Central memory CD8-positive, alpha-beta T cell (primary cell): ENCODE results near the gene UCHL3.
"Not testable (repeated sequence)": the region's sequence is repeated elsewhere in the genome, so short reads cannot be mapped to it uniquely, and the experiment has no call there.

ENCODE experiments used
- ATAC-seq: fragments of 150-1000 bp; cut with Tn5 transposase; replicated peaks from 2 replicates; pipeline ENCODE4 v1.10.0; 2022; ENCODE audit warnings: mild to moderate bottlenecking, moderate FRiP score, moderate number of reproducible peaks; ENCODE audit not compliant: poor library complexity, severe bottlenecking; ENCODE audit errors: extremely low read depth
- DNase-seq, 2 donors: peaks; one replicate each; pipeline ENCODE4 v3.0.0; 2021; ENCODE audit warnings: low spot score in 2 of 2
- H3K27ac Mint-ChIP-seq: one replicate; pipeline ENCODE4 v1.8.0; 2022; ENCODE audit warnings: low read depth, mild to moderate bottlenecking, moderate library complexity, mixed read lengths
- H3K27me3 Mint-ChIP-seq: one replicate; pipeline ENCODE4 v1.8.0; 2022; ENCODE audit warnings: mixed read lengths
- H3K36me3 Mint-ChIP-seq: one replicate; pipeline ENCODE4 v1.8.0; 2022; ENCODE audit warnings: mild to moderate bottlenecking, moderate library complexity, mixed read lengths; ENCODE audit not compliant: insufficient read depth
- H3K4me1 Mint-ChIP-seq: one replicate; pipeline ENCODE4 v1.8.0; 2022; ENCODE audit warnings: mixed read lengths
- H3K4me3 Mint-ChIP-seq: one replicate; pipeline ENCODE4 v1.8.0; 2022; ENCODE audit warnings: mild to moderate bottlenecking, moderate library complexity, mixed read lengths
- H3K9me3 Mint-ChIP-seq: one replicate; pipeline ENCODE4 v1.8.0; 2022; ENCODE audit warnings: mixed read lengths

UCHL3 gene

GRCh38 chr13:75530549-75530961, 19.0 kb upstream of the UCHL3 start:
- Mint-ChIP-seq H3K27ac (peak overlapping the region; percentile 61), H3K36me3 (peaks cover 4% of the 10 kb centered on the region), H3K4me3 (no peak overlapping the region), H3K27me3 (no peaks in the 10 kb centered on the region), H3K9me3 (no peaks in the 10 kb centered on the region), H3K4me1 (peaks cover 44% of the 10 kb centered on the region)
- no peak for DNase-seq
- ATAC-seq = no peak

- no peaks in the 10 kb centered on the region for H3K27me3 Mint-ChIP-seq
- ATAC-seq = no peak
- DNase-seq = no peak
- H3K36me3 Mint-ChIP-seq = peaks cover 12% of the 10 kb centered on the region
- no peak overlapping the region for H3K4me3 Mint-ChIP-seq
- peaks cover 64% of the 10 kb centered on the region for H3K4me1 Mint-ChIP-seq
- no peaks in the 10 kb centered on the region for H3K9me3 Mint-ChIP-seq
- H3K27ac Mint-ChIP-seq = no peak overlapping the region
Observed at GRCh38 chr13:75533861-75534260, 15.7 kb upstream of the UCHL3 start.

- peak; percentile 35 to 41 for DNase-seq
- Mint-ChIP-seq H3K9me3 (no peaks in the 10 kb centered on the region), H3K36me3 (peaks cover 8% of the 10 kb centered on the region), H3K4me3 (peak within 1 kb of the TSS; percentile 95), H3K27me3 (no peaks in the 10 kb centered on the region), H3K4me1 (peaks cover 39% of the 10 kb centered on the region), H3K27ac (peak within 1 kb of the TSS; percentile 91)
- ATAC-seq = peak; percentile 87
Observed at GRCh38 chr13:75537401-75538365, 11.9 kb upstream of the UCHL3 start, which contains the start of gene COMMD6. COMMD6 (minus strand) TSS chr13:75537841; CDS start chr13:75537805, 36 bp downstream.

GRCh38 chr13:75541287-75541686, 8.3 kb upstream of the UCHL3 start:
- no peaks in the 10 kb centered on the region for H3K9me3 Mint-ChIP-seq
- ATAC-seq = no peak

GRCh38 chr13:75541961-75542360, 7.6 kb upstream of the UCHL3 start:
- Mint-ChIP-seq H3K9me3 (no peaks in the 10 kb centered on the region), H3K36me3 (peaks cover 8% of the 10 kb centered on the region), H3K27ac (no peak overlapping the region), H3K27me3 (no peaks in the 10 kb centered on the region), H3K4me1 (peaks cover 10% of the 10 kb centered on the region), H3K4me3 (no peak overlapping the region)
- ATAC-seq (no peak), DNase-seq (no peak)

More at GRCh38 chr13:75541287-75541686, 8.3 kb upstream of the UCHL3 start:
- H3K4me3 Mint-ChIP-seq = no peak overlapping the region
- no peak for DNase-seq
- H3K4me1 Mint-ChIP-seq = peaks cover 17% of the 10 kb centered on the region
- peaks cover 8% of the 10 kb centered on the region for H3K36me3 Mint-ChIP-seq
- H3K27me3 Mint-ChIP-seq = no peaks in the 10 kb centered on the region
- H3K27ac Mint-ChIP-seq = no peak overlapping the region

- ATAC-seq (no peak), DNase-seq (no peak)
- peaks cover 8% of the 10 kb centered on the region for H3K4me1 Mint-ChIP-seq
- no peaks in the 10 kb centered on the region for H3K9me3 Mint-ChIP-seq
- peaks cover 7% of the 10 kb centered on the region for H3K36me3 Mint-ChIP-seq
- no peak overlapping the region for H3K27ac Mint-ChIP-seq
- no peaks in the 10 kb centered on the region for H3K27me3 Mint-ChIP-seq
- no peak overlapping the region for H3K4me3 Mint-ChIP-seq
Observed at GRCh38 chr13:75544681-75545330, 4.8 kb upstream of the UCHL3 start.

GRCh38 chr13:75545386-75545785, 4.2 kb upstream of the UCHL3 start:
- not testable (repeated sequence) for H3K4me3 Mint-ChIP-seq, ATAC-seq, H3K27ac Mint-ChIP-seq, H3K9me3 Mint-ChIP-seq, H3K27me3 Mint-ChIP-seq, DNase-seq
- H3K36me3 Mint-ChIP-seq = peaks cover 11% of the 10 kb centered on the region
- H3K4me1 Mint-ChIP-seq = peaks cover 12% of the 10 kb centered on the region

GRCh38 chr13:75547917-75548316, 1.7 kb upstream of the UCHL3 start:
- H3K4me1 Mint-ChIP-seq = peaks cover 31% of the 10 kb centered on the region
- ATAC-seq (no peak), DNase-seq (no peak)
- H3K9me3 Mint-ChIP-seq = no peaks in the 10 kb centered on the region
- no peaks in the 10 kb centered on the region for H3K27me3 Mint-ChIP-seq
- H3K27ac Mint-ChIP-seq = no peak overlapping the region
- H3K4me3 Mint-ChIP-seq = no peak overlapping the region
- peaks cover 11% of the 10 kb centered on the region for H3K36me3 Mint-ChIP-seq

GRCh38 chr13:75550159-75550567, 572 bp downstream of the UCHL3 start:
- no peak for DNase-seq
- Mint-ChIP-seq H3K36me3 (peaks cover 11% of the 10 kb centered on the region), H3K27me3 (no peaks in the 10 kb centered on the region), H3K27ac (peak overlapping the region; percentile 96), H3K4me1 (peaks cover 53% of the 10 kb centered on the region), H3K9me3 (no peaks in the 10 kb centered on the region), H3K4me3 (peak overlapping the region; percentile 94)
- ATAC-seq = no peak

- H3K36me3 Mint-ChIP-seq = peaks cover 11% of the 10 kb centered on the region
- peaks cover 63% of the 10 kb centered on the region for H3K4me1 Mint-ChIP-seq
- DNase-seq (no peak), ATAC-seq (no peak)
- H3K27me3 Mint-ChIP-seq = no peaks in the 10 kb centered on the region
- H3K27ac Mint-ChIP-seq = no peak overlapping the region
- H3K4me3 Mint-ChIP-seq = no peak overlapping the region
- H3K9me3 Mint-ChIP-seq = no peaks in the 10 kb centered on the region
Observed at GRCh38 chr13:75554464-75554863, 4.9 kb downstream of the UCHL3 start.

GRCh38 chr13:75554981-75555380, 5.4 kb downstream of the UCHL3 start:
- Mint-ChIP-seq H3K4me1 (peaks cover 64% of the 10 kb centered on the region), H3K9me3 (no peaks in the 10 kb centered on the region), H3K4me3 (no peak overlapping the region), H3K27ac (no peak overlapping the region), H3K36me3 (peaks cover 7% of the 10 kb centered on the region), H3K27me3 (no peaks in the 10 kb centered on the region)
- DNase-seq = no peak
- ATAC-seq = no peak

- Mint-ChIP-seq H3K27ac (no peak overlapping the region), H3K4me1 (peaks cover 61% of the 10 kb centered on the region), H3K9me3 (no peaks in the 10 kb centered on the region), H3K27me3 (no peaks in the 10 kb centered on the region), H3K4me3 (no peak overlapping the region), H3K36me3 (peaks cover 8% of the 10 kb centered on the region)
- no peak for DNase-seq
- ATAC-seq = no peak
Observed at GRCh38 chr13:75555836-75556235, 6.2 kb downstream of the UCHL3 start.

GRCh38 chr13:75556961-75557360, 7.4 kb downstream of the UCHL3 start:
- Mint-ChIP-seq H3K4me3 (no peak overlapping the region), H3K36me3 (peaks cover 8% of the 10 kb centered on the region), H3K27me3 (no peaks in the 10 kb centered on the region), H3K27ac (no peak overlapping the region), H3K4me1 (peaks cover 52% of the 10 kb centered on the region), H3K9me3 (no peaks in the 10 kb centered on the region)
- ATAC-seq = no peak
- no peak for DNase-seq
